Measurements from ENCODE around the gene MALT1. TPM values are rescaled to one million over a fixed set of nuclear protein-coding genes. Genes with fewer than 3 reads are reported as not detected.

MALT1 gene
- polyA plus RNA-seq, 2 of the 4 experiments (the other 2 are of a cell fraction), result 30.7 to 34.0 TPM

GRCh38 chr18:58793361-58793760 is 122.1 kb downstream of the MALT1 start:
- WGBS (ENCODE audit: missing lambda C conversion rate), result 14% methylated on average over 1 of the region's 1 CpG
- FAIRE-seq (no peak), DNase-seq (ENCODE audit: low read depth in 1 of 2, low spot score in 1 of 2) (peak; percentile 31 to 71), ATAC-seq (no peak)
- no peaks in the 10 kb centered on the region for H3K9me3 ChIP-seq
- H3K4me3 ChIP-seq, result no peak overlapping the region
- POLR2A ChIA-PET, result interaction anchor here (1.0 kb wide), 1 partner anchor 9 kb away, joined by 9 read pairs; no protein-coding TSS in a partner anchor
- H3K4me2 ChIP-seq, result peak overlapping the region; percentile 22
- CTCF ChIA-PET, result interaction anchor here (0.7 to 2.3 kb wide), 4 partner anchors 8 to 278 kb away, joined by 3 to 9 read pairs (median 4); no protein-coding TSS in a partner anchor
- H3K4me1 ChIP-seq, result peaks cover 52% of the 10 kb centered on the region
- TF ChIP-seq HOXB5 (CRISPR knock-in tag; IDR thresholded peaks at IDR 0.05) (0 out of 2 replicates have a peak, but pooled peaks have one; percentile 21), JUNB (IDR thresholded peaks at IDR 0.05) (peak; percentile 73; the same call in 1 of the 2 replicates), MAX (IDR thresholded peaks at IDR 0.05) (no peak), JUN (IDR thresholded peaks at IDR 0.05) (peak in 1 of 2 experiments; percentile 53; a peak in 1 of 5 replicates), GATA3 (IDR thresholded peaks at IDR 0.05; ENCODE audit: borderline replicate concordance) (peak; percentile 46; the same call in 1 of the 2 replicates), RAD21 (conservative IDR thresholded peaks at IDR 0.05 in 1 of 2, IDR thresholded peaks at IDR 0.05 in 1 of 2) (peak in 1 of 2 experiments; percentile 28; a peak in 1 of 5 replicates), HEYL (CRISPR knock-in tag; IDR thresholded peaks at IDR 0.05) (no peak), EP300 (IDR thresholded peaks at IDR 0.05) (peak; percentile 68 to 70; a peak in 3 of 5 replicates), EHMT2 (IDR thresholded peaks at IDR 0.05; ENCODE audit: low read depth) (peak; percentile 68; the same call in 1 of the 2 replicates), ATOH8 (CRISPR knock-in tag; IDR thresholded peaks at IDR 0.05; ENCODE audit: low read depth) (no peak), CHD4 (IDR thresholded peaks at IDR 0.05; ENCODE audit: borderline replicate concordance) (no peak), FOSL2 (IDR thresholded peaks at IDR 0.05) (peak; percentile 32; the same call in 1 of the 2 replicates), FOSL2 (CRISPR knock-in tag; IDR thresholded peaks at IDR 0.05) (peak; percentile 29; the same call in 1 of the 2 replicates), CEBPB (IDR thresholded peaks at IDR 0.05) (peak; percentile 91 to 97)
- TF ChIP-seq, protein P1, sequence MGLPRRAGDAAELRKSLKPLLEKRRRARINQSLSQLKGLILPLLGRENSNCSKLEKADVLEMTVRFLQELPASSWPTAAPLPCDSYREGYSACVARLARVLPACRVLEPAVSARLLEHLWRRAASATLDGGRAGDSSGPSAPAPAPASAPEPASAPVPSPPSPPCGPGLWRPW (IDR thresholded peaks at IDR 0.05), result peak; percentile 41; the same call in 1 of the 2 replicates
- peak overlapping the region; percentile 98 to 99 for H3K27ac ChIP-seq

DNA sequence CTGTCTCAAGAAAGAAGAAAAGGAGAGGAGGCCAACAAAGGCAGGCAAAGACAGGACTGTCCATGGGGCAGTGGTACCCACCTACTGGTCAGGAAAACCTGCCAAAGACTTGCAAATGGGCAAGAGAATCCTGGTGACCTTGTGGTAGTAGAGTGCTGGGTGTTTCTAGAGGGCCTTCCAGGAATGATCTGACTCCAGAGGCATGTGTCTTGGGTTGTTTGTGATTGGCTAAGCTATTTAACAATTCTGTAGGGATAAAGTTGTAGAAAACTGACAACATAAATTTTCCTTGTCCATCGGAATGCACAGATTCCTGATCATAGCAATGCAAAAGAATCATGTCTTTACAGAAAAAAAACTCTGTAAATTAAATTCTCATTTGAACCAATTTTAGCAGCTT is 125.0 kb downstream of the MALT1 start:
- H3K4me2 ChIP-seq, result no peak overlapping the region
- ATAC-seq, result peak in 1 of 2 experiments; percentile 23; a peak in 1 of 6 replicates
- FAIRE-seq, result no peak
- DNase-seq (ENCODE audit: low read depth in 1 of 2, low spot score in 1 of 2), result no peak
- 90% methylated on average over 1 of the region's 1 CpG for WGBS (ENCODE audit: missing lambda C conversion rate)
- H3K9me3 ChIP-seq, result no peaks in the 10 kb centered on the region
- peak overlapping the region; percentile 53 to 99; a peak in 5 of 6 replicates for H3K27ac ChIP-seq
- H3K4me3 ChIP-seq, result no peak overlapping the region
- CTCF ChIA-PET, result interaction anchor here (2.7 kb wide), 1 partner anchor 15 kb away, joined by 6 read pairs; no protein-coding TSS in a partner anchor
- peaks cover 28% of the 10 kb centered on the region for H3K4me1 ChIP-seq
- TF ChIP-seq, protein P2, sequence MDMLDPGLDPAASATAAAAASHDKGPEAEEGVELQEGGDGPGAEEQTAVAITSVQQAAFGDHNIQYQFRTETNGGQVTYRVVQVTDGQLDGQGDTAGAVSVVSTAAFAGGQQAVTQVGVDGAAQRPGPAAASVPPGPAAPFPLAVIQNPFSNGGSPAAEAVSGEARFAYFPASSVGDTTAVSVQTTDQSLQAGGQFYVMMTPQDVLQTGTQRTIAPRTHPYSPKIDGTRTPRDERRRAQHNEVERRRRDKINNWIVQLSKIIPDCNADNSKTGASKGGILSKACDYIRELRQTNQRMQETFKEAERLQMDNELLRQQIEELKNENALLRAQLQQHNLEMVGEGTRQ (IDR thresholded peaks at IDR 0.05), result no peak
- TF ChIP-seq HOXB13 (CRISPR knock-in tag; IDR thresholded peaks at IDR 0.05; ENCODE audit: low read depth) (no peak), RFX5 (IDR thresholded peaks at IDR 0.05) (no peak), SMC3 (IDR thresholded peaks at IDR 0.05) (no peak), FOSL2 (IDR thresholded peaks at IDR 0.05) (no peak), FOSL2 (CRISPR knock-in tag; IDR thresholded peaks at IDR 0.05) (no peak), EP300 (IDR thresholded peaks at IDR 0.05) (no peak)
- POLR2A ChIA-PET, result no interaction called here

GRCh38 chr18:58800582-58800981 is 129.3 kb downstream of the MALT1 start:
- no peak overlapping the region for H3K4me2 ChIP-seq
- ChIA-PET POLR2A (no interaction called here), CTCF (interaction anchor here (1.1 kb wide), 1 partner anchor 20 kb away, joined by 4 read pairs; no protein-coding TSS in a partner anchor)
- H3K27ac ChIP-seq, result peak overlapping the region in 1 of 2 experiments; percentile 48; a peak in 2 of 6 replicates
- no peak overlapping the region for H3K4me3 ChIP-seq
- no peak for FAIRE-seq
- WGBS (ENCODE audit: missing lambda C conversion rate), result 64% methylated on average over 4 of the region's 4 CpGs
- DNase-seq (ENCODE audit: low read depth in 1 of 2, low spot score in 1 of 2), result no peak
- 0 out of 3 replicates have a peak, but pooled peaks cover 5% of the 10 kb centered on the region for H3K4me1 ChIP-seq
- no peak for ATAC-seq
- no peaks in the 10 kb centered on the region for H3K9me3 ChIP-seq
- TF ChIP-seq FOXS1 (CRISPR knock-in tag; IDR thresholded peaks at IDR 0.05), result no peak
- TF ChIP-seq ZC3H11A (IDR thresholded peaks at IDR 0.05), result no peak
- no peak for TF ChIP-seq CEBPB (IDR thresholded peaks at IDR 0.05)
- TF ChIP-seq, protein P2 (IDR thresholded peaks at IDR 0.05), result no peak
- no peak for TF ChIP-seq ELK1 (IDR thresholded peaks at IDR 0.05; ENCODE audit: low read depth, low read length)
- TF ChIP-seq JUNB (IDR thresholded peaks at IDR 0.05), result no peak
- TF ChIP-seq, protein P3, sequence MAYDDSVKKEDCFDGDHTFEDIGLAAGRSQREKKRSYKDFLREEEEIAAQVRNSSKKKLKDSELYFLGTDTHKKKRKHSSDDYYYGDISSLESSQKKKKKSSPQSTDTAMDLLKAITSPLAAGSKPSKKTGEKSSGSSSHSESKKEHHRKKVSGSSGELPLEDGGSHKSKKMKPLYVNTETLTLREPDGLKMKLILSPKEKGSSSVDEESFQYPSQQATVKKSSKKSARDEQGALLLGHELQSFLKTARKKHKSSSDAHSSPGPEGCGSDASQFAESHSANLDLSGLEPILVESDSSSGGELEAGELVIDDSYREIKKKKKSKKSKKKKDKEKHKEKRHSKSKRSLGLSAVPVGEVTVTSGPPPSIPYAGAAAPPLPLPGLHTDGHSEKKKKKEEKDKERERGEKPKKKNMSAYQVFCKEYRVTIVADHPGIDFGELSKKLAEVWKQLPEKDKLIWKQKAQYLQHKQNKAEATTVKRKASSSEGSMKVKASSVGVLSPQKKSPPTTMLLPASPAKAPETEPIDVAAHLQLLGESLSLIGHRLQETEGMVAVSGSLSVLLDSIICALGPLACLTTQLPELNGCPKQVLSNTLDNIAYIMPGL (CRISPR knock-in tag; IDR thresholded peaks at IDR 0.05; ENCODE audit: borderline replicate concordance), result no peak
- no peak for TF ChIP-seq BCL3 (IDR thresholded peaks at IDR 0.05)
- TF ChIP-seq HOXB5 (CRISPR knock-in tag; IDR thresholded peaks at IDR 0.05), result no peak
- no peak for TF ChIP-seq SREBF2 (IDR thresholded peaks at IDR 0.05)
- no peak for TF ChIP-seq MAFK (IDR thresholded peaks at IDR 0.05; ENCODE audit: partially characterized antibody)

All from A549 (cell line).